Activated T-helper 1 cell treated with Interleukin-2 at 50 U/mL for 16 hours (primary cell): ENCODE measurements around the gene MTO1.
A peak's percentile ranks its signal among the peaks of the same experiment; 100 is the strongest.
"Not testable (repeated sequence)": the region's sequence is repeated elsewhere in the genome, so short reads cannot be mapped to it uniquely, and the experiment has no call there.

Experiments
- DNase-seq: peaks from one replicate; pipeline ENCODE4 v3.0.0-alpha.2; 2020; ENCODE audit warnings: low read depth

MTO1 gene, protein sequence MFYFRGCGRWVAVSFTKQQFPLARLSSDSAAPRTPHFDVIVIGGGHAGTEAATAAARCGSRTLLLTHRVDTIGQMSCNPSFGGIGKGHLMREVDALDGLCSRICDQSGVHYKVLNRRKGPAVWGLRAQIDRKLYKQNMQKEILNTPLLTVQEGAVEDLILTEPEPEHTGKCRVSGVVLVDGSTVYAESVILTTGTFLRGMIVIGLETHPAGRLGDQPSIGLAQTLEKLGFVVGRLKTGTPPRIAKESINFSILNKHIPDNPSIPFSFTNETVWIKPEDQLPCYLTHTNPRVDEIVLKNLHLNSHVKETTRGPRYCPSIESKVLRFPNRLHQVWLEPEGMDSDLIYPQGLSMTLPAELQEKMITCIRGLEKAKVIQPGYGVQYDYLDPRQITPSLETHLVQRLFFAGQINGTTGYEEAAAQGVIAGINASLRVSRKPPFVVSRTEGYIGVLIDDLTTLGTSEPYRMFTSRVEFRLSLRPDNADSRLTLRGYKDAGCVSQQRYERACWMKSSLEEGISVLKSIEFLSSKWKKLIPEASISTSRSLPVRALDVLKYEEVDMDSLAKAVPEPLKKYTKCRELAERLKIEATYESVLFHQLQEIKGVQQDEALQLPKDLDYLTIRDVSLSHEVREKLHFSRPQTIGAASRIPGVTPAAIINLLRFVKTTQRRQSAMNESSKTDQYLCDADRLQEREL

DNA sequence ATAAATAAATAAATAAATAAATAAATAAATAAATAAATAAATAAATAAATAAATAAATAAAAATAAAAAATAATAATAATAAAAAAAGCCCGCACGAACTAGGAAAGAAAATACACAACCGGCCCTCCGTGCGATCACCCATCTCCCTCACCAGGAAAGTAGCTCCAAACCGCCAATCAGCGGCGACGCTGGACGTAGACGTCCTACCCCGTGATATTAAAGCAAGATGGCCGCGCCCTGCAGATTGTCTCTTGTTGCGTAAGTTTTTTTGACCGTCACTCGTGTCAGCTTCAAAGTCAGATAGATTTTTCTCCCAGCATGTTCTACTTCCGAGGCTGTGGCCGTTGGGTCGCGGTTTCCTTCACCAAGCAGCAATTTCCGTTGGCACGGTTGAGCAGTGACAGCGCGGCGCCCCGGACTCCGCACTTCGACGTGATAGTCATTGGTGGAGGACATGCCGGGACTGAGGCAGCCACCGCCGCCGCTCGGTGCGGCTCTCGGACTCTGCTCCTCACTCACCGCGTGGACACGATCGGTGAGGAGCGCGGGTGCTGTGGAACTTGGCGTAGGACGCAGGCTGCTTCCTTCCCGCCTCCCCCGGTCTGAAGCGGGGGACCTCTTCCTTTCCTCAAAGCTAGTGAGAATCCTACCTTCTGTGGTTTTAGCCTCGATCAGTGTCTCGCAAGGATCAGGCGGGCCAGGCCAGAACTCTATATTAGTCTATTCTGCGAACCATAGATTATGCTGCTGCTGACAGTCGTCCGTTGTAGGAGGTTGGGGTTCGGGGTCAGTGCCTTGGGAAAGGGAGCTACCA is at the start of gene MTO1:
Gene MTO1, plus strand, starts transcription at position 201 of the 814 bp plus-strand sequence. Its CDS starts 118 bp downstream, at position 319.
- peak; percentile 72 for DNase-seq

DNA sequence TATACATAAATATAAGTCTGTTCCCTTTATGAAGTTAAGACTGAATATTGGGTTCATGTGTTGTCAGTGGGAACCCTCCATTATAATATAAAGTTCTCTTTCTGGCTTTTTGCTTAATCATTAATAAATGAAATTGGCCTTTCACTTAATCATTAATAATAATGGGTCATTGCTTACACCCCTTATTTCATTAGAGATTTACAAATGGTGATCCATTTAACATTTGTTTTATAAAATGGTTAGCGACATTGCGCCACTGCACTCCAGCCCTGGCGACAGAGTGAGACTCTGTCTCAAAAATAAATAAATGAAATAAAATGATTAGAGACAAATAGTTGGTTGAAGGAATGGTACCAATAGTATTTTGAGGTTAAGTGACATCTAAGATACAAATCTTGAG is 48.4 kb upstream of the MTO1 start:
- DNase-seq, result no peak

DNA sequence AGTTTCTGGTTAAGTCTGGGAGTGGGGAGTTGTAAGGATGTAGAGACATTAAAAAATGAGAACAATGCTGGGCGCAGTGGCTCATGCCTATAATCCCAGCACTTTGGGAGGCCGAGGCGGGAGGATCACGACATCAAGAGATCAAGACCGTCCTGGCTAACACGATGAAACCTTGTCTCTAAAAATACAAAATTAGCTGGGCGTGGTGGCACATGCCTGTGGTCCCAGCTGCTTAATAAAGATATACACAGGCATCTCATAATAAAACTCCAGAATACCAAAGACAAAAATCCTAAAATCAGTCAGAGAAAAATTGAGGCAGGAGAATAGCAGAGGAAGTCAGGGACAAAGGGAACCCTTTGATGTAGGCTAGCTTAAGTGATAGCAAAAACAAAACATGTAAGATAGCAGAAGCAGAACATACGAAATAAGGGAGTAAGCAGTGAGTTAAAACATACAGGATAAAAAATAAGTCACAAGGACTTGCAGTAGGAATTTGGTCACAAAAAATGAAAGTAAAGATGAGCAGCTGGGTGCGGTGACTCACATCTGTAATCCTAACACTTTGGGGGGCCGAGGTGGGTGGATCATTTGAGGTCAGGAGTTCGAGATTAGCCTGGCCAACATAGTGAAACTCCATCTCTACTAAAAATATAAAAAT is 43.3 kb upstream of the MTO1 start:
- no peak for DNase-seq

DNA sequence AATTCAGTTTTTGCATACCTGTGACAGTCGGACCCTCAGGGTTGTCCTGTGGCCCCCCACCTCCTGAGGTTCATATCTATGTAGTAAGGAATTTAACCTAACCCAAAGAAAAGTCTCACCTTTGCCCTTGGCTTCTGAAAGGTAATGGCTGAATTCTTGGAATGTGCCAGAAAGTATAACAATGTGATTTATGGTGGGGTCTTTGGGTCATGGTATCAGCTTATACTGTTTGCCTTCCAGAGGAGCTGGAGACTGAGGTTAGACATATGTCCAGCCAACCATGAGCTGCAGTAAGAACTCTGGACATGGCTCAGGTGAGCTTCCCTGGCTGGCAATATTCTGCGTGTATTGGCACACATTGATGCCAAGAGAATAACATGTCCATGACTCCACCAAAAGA is 40.0 kb upstream of the MTO1 start:
- no peak for DNase-seq

DNA sequence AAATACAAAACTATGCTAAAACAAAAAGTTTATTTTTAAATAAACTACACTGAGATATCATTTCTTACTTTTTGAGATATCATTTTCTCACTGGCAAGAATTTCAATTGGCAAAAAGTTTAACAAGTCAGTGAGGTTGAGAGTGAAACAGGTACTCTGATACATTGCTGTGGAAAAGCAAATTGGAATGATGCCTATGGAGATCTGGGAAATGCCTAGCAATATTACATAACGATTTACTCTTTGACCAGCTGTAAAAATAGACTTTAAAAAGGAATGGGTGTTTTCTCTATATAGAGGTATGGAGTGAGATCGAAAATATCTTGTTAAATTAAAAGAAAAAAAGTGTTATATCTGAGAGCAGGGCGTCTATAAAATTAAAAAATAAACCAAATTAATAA is 26.3 kb upstream of the MTO1 start:
- no peak for DNase-seq

DNA sequence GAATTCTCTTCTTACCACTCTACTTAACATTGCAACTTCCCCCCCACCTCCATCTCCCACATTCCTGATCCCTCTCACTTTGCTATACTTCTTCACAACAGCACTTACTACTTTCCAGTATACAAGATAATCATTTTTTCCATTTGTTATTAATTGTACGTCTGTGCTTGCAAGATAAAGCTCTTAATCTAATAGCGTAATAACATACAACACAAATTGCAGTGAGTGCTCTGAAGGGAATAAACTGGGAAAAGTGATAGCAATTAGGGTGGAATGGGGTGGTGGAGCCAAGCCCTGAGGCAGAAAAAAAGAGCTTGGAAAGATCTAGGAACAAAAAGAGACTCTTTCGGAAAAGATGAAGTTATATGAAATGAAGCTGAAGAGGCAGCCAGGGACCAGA is 18.0 kb upstream of the MTO1 start:
- DNase-seq, result no peak

DNA sequence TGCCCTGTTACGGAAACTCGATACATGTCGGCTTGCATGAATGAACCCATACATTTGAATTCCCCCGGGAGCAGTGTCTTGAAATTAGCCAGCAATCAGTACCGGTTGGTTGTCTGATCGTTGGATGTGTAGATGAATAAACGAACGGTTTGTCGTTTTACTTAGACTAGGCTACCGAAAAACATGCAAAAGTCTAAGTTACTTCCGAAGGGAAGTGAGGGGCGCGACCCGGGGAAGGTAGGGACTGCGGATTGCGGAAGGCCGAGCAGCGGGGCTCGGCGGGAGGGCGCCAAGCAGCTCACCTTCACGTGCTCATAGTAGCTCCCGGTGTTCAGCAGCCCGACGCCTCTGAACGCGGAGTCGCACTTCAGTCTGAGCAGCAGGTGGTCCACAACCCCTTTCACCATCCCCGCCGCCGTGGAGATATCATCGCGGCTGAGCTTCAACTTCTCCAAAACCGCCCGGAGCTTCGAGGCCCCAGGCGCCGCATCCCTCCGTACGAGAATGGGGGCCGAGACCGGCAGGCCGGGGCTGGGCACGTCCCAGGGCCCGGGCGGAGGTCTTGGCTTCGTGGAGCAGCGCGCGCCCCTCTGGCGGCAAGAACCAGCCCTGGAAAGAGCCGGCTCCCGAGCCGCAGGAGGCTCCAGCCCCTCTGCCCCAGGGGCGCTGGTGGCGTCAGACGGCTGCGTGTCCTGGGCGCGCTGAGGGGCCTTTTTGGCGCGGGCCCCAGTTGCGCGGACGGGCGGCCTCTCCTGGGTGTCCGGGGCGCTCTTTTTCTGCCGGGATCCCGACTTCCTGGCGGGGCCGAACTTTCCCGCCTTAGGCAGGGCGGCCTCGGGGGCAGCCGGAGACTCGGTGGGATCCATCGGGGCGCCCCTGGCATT is 10.1 kb upstream of the MTO1 start:
- DNase-seq, result peak; percentile 24

DNA sequence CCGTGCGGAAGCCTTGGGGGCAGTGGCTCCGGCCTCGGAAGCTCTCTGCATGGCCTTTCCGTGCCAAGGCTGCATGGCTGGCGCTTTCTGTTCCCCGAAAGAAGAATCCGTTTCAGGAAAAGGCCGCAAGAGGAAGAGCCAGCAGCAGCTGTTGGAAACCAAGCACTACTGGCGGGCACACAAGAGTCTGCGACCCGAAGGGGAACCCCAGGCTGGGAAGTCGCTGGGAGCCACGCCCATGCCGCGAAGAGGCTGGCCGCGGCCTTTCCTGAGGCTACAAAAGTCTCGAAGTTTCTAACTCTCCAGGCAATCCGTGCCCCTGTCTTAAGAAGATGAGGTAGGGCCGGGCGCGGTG is 9.5 kb upstream of the MTO1 start, which contains the start of gene CGAS:
Gene CGAS, minus strand, starts transcription at position 191 of the 355 bp plus-strand sequence. Its CDS starts 116 bp downstream, at position 75.
- peak; percentile 60 for DNase-seq

DNA sequence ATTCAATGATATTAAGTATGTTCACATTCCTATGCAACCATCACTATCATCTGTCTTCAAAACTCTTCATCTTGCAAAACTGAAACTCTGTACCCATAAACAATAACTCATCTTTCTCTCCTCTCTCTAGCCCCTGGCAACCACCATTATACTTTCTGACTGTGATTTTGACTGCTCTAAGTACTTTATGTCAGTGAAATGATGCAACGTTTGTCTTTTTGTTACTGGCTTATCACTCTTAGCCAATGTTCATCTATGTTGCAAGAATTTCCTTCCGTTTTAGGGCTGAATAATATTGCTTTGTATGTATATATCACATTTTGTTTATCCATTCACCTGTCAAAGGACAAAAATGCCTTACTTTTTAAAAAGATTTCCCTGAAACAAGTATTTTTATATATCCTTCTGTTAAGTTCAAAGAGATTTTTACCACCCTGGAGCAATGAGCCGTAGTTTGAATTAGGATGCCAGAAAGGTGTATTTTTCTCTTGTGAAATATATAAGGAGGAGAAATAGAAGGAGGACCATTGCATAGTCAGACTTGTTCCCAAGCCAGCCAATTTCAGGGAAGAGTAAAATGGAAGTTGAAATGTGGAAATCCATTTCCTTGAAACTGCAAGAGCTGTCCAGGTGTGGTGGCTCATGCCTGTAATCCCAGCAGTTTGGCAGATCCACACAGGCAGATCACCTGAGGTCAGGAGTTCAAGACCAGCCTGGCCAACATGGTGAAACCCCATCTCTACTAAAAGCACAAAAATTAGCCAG is 5.5 kb upstream of the MTO1 start:
- no peak for DNase-seq

DNA sequence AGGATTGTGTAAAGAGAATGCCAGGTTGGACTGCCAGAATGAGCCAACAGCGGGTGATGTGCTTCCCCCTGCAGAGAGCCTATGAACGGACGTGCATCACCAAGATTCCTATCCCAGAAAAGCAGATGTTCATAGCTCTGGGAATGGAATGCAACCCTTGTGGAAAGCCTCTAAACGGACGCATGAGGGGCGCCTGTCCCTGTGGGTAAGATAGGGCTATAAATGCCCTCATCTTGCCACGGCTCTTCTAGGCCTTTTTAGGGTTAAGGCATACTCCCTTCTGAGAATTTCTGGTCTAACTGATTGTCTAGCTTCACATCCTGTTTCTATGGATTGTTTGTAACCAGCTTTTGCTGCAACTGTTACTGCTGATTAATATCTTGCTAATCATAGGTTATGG is 2.1 kb upstream of the MTO1 start:
- DNase-seq, result not testable (repeated sequence)

DNA sequence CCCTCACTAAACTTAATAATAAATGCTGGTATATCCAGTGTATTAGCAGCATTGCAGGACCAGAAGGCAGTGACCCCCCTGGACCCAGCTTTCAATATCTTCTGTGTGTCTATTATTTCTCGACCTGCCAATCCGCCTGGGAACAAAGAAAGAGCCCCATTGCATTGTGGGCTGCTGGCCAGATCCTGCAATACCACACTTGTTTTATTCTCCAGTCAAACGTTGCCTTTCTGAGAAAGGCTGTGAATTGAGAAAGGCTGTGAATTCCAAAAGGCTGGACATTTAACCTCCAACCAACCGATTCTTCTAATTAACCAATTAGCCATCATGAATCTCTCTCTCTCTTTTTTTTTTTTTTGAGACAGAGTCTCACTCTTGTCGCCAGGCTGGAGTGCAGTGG is 1.5 kb upstream of the MTO1 start:
- DNase-seq, result no peak

DNA sequence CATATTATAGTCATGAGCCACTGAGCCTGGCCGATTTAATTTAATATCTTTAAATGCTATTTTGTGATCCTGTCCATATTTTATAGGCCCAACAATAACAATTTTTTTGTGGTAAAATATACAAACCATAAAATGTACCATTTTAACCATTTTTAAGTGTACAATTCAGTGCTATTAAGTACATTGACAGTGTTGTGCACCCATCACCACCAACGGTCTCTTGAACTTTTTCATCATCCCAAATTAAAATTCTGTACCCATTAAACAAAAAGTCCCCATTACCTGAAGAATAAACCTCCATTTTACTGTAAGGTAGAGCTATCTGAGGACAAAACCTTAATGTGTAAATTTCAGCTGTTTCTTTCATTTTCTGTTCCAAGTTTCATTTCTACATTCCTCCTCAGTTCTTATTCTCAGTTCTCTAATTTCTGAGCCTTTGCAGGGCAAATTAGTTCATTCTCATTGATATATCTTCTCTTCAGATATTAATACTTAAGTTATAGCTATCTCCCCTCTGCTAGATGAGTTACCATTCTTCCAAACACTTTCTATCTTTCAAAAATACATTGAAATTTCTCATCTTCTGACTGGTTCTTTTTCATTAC is 10.3 kb downstream of the MTO1 start:
- no peak for DNase-seq

DNA sequence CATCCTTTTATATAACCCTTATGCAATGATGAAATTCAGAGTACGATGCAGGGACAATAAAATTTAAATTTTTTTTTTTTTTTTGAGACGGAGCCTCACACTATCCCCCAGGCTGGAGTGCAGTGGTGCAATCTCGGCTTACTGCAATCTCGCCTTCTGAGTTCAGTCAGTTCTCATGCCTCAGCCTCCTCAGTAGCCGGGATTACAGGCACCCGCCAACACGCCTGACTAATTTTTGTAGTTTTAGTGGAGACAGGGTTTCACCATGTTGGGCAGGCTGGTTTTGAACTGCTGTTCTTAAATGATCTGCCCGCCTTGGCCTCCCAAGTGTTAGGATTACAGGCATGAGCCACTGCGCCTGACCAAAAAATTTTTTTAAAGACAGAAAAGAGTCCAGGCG is 15.2 kb downstream of the MTO1 start:
- DNase-seq, result no peak

DNA sequence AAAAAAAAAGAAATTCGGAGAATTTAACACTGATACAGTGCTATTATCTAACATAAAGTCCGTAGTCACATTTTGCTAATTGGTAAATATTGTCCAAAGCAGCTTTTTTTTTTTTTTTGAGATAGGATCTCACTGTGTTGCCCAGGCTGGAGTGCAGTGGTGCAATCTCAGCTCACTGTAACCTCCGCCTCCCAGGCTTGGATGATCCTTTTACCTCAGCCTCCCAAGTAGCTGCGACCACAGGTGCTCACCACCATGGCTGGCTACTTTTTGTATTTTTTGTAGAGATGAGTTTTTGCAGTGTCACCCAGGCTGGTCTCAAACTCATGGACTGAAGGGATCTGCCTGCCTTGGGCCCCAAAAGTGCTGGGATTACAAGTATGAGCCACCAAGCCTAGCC is 15.9 kb downstream of the MTO1 start:
- no peak for DNase-seq

DNA sequence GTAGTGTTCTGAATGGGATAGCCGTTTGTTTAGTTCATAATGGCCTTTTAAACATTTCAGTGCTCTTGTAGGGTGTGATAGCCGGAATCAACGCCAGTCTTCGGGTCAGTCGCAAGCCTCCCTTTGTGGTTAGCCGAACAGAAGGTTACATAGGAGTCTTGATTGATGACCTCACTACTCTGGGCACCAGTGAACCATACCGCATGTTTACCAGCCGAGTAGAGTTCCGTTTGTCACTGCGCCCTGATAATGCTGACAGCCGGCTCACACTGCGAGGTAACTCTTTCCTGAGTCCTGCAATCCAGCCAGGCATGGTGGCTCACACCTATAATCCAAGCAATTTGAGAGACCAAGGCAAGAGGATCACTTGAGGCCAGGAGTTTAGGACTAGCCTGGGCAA is 20.4 kb downstream of the MTO1 start:
- no peak for DNase-seq

DNA sequence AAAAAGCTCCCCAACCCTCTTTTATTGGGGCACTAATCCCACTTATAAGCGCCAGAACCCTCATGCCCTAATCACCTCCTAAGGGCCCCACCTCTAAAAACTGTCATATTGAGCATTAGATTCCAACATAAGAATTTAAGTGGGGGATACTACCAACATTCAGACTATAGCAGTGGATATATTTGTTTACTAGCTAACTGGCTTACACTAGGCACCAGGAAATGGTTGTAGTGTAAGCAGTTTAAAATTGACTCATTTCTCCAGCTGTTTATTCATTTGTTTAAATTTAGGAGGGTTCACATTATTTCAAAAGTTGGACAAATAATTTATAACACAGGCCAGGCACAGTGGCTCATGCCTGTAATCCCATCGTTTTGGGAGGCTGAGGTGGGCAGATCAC is 22.9 kb downstream of the MTO1 start:
- DNase-seq, result no peak

DNA sequence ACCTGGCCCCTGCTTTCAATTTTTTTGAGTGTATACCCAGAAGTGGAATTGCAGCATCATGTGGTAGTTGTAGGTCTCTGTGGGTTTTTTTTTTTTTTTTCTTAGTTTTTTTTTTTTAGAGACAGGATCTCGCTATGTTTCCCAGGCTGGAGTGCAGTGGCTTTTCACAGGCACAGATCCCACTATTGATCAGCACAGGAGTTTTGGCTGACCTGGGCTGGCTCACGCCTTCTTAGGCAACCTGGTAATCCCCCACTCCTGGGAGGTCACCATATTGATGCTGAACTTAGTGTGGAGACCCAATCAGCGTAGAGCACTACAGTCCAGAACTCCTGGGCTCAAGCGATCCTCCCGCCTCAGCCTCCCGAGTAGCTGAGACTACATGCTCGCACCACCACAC is 25.9 kb downstream of the MTO1 start:
- no peak for DNase-seq

DNA sequence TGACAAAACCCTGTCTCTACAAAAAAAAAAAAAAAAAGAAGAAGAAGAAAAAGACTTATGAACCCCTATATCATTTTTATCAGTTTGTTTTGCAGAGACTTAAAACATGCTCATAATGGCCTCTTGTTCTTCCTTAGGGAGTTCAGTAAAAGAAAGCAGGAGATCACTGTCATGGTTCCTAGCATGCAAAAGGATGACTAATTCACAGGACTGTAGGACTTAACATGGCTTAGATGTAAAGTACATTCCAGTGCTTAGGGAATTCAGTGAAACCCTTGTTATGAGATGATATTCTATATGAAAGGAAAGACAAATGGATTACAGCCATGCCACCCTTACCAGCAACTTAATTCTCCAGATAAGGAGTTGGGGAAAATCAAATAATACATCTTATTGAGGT is 29.8 kb downstream of the MTO1 start:
- DNase-seq, result no peak

DNA sequence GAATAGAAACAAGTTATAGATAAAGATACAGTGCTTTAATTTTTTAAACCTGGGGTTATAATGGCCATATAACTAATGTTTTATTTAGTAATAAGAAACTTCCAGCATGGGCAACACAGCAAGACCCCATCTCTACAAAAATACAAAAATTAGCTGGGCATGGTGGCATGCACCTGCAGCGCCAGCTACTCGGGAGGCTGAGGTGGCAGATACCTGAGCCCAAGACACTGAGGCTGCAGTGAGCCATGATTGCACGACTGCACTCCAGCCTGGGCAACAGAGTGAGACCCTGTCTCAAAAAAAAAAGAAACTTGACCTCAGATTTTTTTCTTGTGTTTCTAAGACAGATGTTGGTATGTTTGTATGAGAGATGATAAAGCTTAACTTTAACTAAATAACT is 36.4 kb downstream of the MTO1 start:
- no peak for DNase-seq
